H1 (cell line): ENCODE results near the gene GSE1. TPM values are rescaled to one million over a fixed set of nuclear protein-coding genes. Genes with fewer than 3 reads are reported as not detected.

Experiments
- CTCF ChIA-PET: fragments of 300-600 bp; sonication (Branson Sonifier 250); formaldehyde crosslinking; loops from one replicate; lab custom pipeline; 2021; ENCODE audit not compliant: partially characterized antibody; lab: Charles Lee
- POLR2A ChIA-PET: fragments of 300-600 bp; sonication (Branson Sonifier 250); formaldehyde crosslinking; loops from one replicate; lab custom pipeline; 2021; ENCODE audit warnings: inconsistent platforms; ENCODE audit not compliant: partially characterized antibody; lab: Charles Lee
- DNase-seq, 2 experiments: peaks; one replicate each; pipeline versions ENCODE4 v3.0.0 to v3.0.0-alpha.2; 2010 to 2022; ENCODE audit warnings: low spot score in 2 of 2, low read depth in 1 of 2, mixed read lengths in 1 of 2
- FAIRE-seq: peaks from 2 replicates; lab custom pipeline; 2011; peaks lifted over from hg19 to GRCh38; lab: Jason Lieb, UNC
- H2AFZ ChIP-seq: 2 replicates; pipeline ENCODE4 v1.8.1; 2012; ENCODE audit warnings: low read length, inconsistent platforms
- H2AK5ac ChIP-seq: 2 replicates; pipeline ENCODE4 v1.6.1; 2013; ENCODE audit warnings: low read depth, low read length
- H2BK120ac ChIP-seq: replicated peaks from 2 replicates; pipeline ENCODE3; 2013; ENCODE audit warnings: low read depth, low read length, inconsistent platforms
- H2BK12ac ChIP-seq: 2 replicates; pipeline ENCODE4 v1.6.1; 2013; ENCODE audit warnings: low read depth, low read length
- H2BK15ac ChIP-seq: 2 replicates; pipeline ENCODE4 v1.6.1; 2013; ENCODE audit warnings: low read length
- H2BK20ac ChIP-seq: 2 replicates; pipeline ENCODE4 v1.6.1; 2013; ENCODE audit warnings: low read length
- H2BK5ac ChIP-seq: 2 replicates; pipeline ENCODE4 v1.6.1; 2013; ENCODE audit warnings: low read depth, low read length
- H3K14ac ChIP-seq: 2 replicates; pipeline ENCODE4 v1.6.1; 2013; ENCODE audit warnings: inconsistent platforms; ENCODE audit not compliant: insufficient read length
- H3K18ac ChIP-seq: 2 replicates; pipeline ENCODE4 v1.6.1; 2013; ENCODE audit warnings: low read length; ENCODE audit errors: extremely low read depth
- H3K23ac ChIP-seq: 2 replicates; pipeline ENCODE4 v1.6.1; 2013; ENCODE audit warnings: inconsistent platforms; ENCODE audit not compliant: insufficient read length
- H3K23me2 ChIP-seq: 2 replicates; pipeline ENCODE4 v1.6.1; 2013; ENCODE audit warnings: low read depth, low read length
- H3K27ac ChIP-seq: 2 replicates; pipeline ENCODE4 v1.6.1; 2011; ENCODE audit warnings: low read depth, low read length, inconsistent platforms
- H3K27me3 ChIP-seq, 4 experiments: replicated peaks in 1 of 4; 1 replicate in 1 of 4; 2 replicates in 3 of 4; pipeline versions ENCODE4 v1.6.1 to v1.8.1; 2011 to 2013; ENCODE audit warnings: low read length in 3 of 4, mild to moderate bottlenecking in 3 of 4, inconsistent platforms in 2 of 4, mixed read lengths in 2 of 4, moderate library complexity in 1 of 4; ENCODE audit not compliant: control insufficient read depth in 3 of 4, insufficient read depth in 3 of 4; ENCODE audit errors: extremely low read depth in 1 of 4
- H3K36me3 ChIP-seq, 4 experiments: 2 replicates each; pipeline versions ENCODE4 v1.6.1 to v1.8.1; 2011 to 2013; ENCODE audit warnings: mild to moderate bottlenecking in 4 of 4, low read length in 3 of 4, moderate library complexity in 2 of 4, control low read depth in 1 of 4, inconsistent platforms in 1 of 4; ENCODE audit not compliant: insufficient read depth in 4 of 4, control insufficient read depth in 2 of 4
- H3K4ac ChIP-seq: replicated peaks from 2 replicates; pipeline ENCODE3; 2013; ENCODE audit warnings: low read length, low read depth, mixed read lengths, inconsistent platforms; ENCODE audit not compliant: insufficient read length
- H3K4me1 ChIP-seq, 4 experiments: replicated peaks in 1 of 4; 1 replicate in 1 of 4; 2 replicates in 3 of 4; pipeline versions ENCODE4 v1.6.1 to v1.8.1; 2011 to 2013; ENCODE audit warnings: low read length in 3 of 4, inconsistent platforms in 2 of 4, mixed read lengths in 1 of 4; ENCODE audit not compliant: insufficient read depth in 4 of 4, control insufficient read depth in 3 of 4
- H3K4me2 ChIP-seq, 2 experiments: 2 replicates each; pipeline versions ENCODE4 v1.6.1 to v1.8.1; 2011 to 2013; ENCODE audit warnings: low read depth in 2 of 2, low read length in 2 of 2, control low read depth in 1 of 2, inconsistent platforms in 1 of 2, mild to moderate bottlenecking in 1 of 2; ENCODE audit not compliant: insufficient read depth in 1 of 2
- H3K4me3 ChIP-seq, 4 experiments: fragments of 200-600, 300-600 bp in 1 of 4; sonication (generic), shearing (Covaris generic), sonication (Bioruptor Twin) in 1 of 4; 2 replicates each; pipeline versions ENCODE4 v1.5.1 to v1.8.1; 2011 to 2016; ENCODE audit warnings: low read length in 4 of 4, low read depth in 3 of 4, control low read depth in 2 of 4, inconsistent platforms in 2 of 4, mild to moderate bottlenecking in 2 of 4, mixed read lengths in 1 of 4, moderate library complexity in 1 of 4; ENCODE audit not compliant: insufficient read depth in 2 of 4; ENCODE audit errors: extremely low read depth in 1 of 4
- H3K56ac ChIP-seq: replicated peaks from 2 replicates; pipeline ENCODE3; 2013; ENCODE audit warnings: low read depth, mild to moderate bottlenecking, mixed read lengths, low read length, inconsistent platforms; ENCODE audit not compliant: insufficient read length
- H3K79me1 ChIP-seq: 2 replicates; pipeline ENCODE4 v1.6.1; 2013; ENCODE audit warnings: low read depth, low read length, control low read depth
- H3K79me2 ChIP-seq, 2 experiments: 2 replicates each; pipeline versions ENCODE4 v1.6.1 to v1.8.1; 2012 to 2013; ENCODE audit warnings: low read length in 2 of 2, mild to moderate bottlenecking in 2 of 2, inconsistent platforms in 1 of 2; ENCODE audit not compliant: insufficient read depth in 2 of 2, control insufficient read depth in 1 of 2
- H3K9ac ChIP-seq, 4 experiments: replicated peaks in 1 of 4; 1 replicate in 1 of 4; 2 replicates in 3 of 4; pipeline versions ENCODE4 v1.6.1 to v1.8.1; 2011 to 2013; ENCODE audit warnings: low read depth in 3 of 4, low read length in 3 of 4, control low read depth in 2 of 4, mild to moderate bottlenecking in 2 of 4, moderate library complexity in 2 of 4, inconsistent platforms in 1 of 4; ENCODE audit errors: extremely low read depth in 1 of 4
- H3K9me3 ChIP-seq, 2 experiments: 2 replicates each; pipeline versions ENCODE4 v1.6.1 to v1.8.1; 2012 to 2013; ENCODE audit warnings: mild to moderate bottlenecking in 2 of 2, moderate library complexity in 2 of 2, control low read depth in 1 of 2, inconsistent platforms in 1 of 2, low read depth in 1 of 2, low read length in 1 of 2, mixed read lengths in 1 of 2; ENCODE audit not compliant: insufficient read depth in 2 of 2
- H4K20me1 ChIP-seq, 2 experiments: replicated peaks in 1 of 2; 2 replicates each; pipeline versions ENCODE3 to v1.8.1; 2011 to 2013; ENCODE audit warnings: inconsistent platforms in 2 of 2, low read length in 2 of 2, mild to moderate bottlenecking in 1 of 2; ENCODE audit not compliant: insufficient read depth in 2 of 2, control insufficient read depth in 1 of 2
- H4K5ac ChIP-seq: 2 replicates; pipeline ENCODE4 v1.6.1; 2013; ENCODE audit warnings: low read length, low read depth, mixed read lengths, inconsistent platforms; ENCODE audit not compliant: insufficient read length
- H4K8ac ChIP-seq: 2 replicates; pipeline ENCODE4 v1.8.0; 2013; ENCODE audit warnings: mild to moderate bottlenecking, moderate library complexity, low read length, inconsistent platforms; ENCODE audit not compliant: insufficient read depth; ENCODE audit errors: extremely low read depth
- H4K91ac ChIP-seq: replicated peaks from 2 replicates; pipeline ENCODE3; 2013; ENCODE audit warnings: low read length, mixed read lengths, inconsistent platforms; ENCODE audit not compliant: insufficient read length
- CHD1 ChIP-seq: IDR thresholded peaks from 2 replicates; pipeline ENCODE4 v1.6.1; 2012; ENCODE audit warnings: low read depth, low read length, improper control_type of control experiment
- CREB1 ChIP-seq: IDR thresholded peaks from 2 replicates; pipeline ENCODE4 v1.6.1; 2012; ENCODE audit warnings: inconsistent platforms
- KDM1A ChIP-seq: fragments of 200-600, 300-600 bp; sonication (generic); IDR thresholded peaks from 2 replicates; pipeline ENCODE4 v1.7.1; 2016; ENCODE audit warnings: mild to moderate bottlenecking, low read length, borderline replicate concordance
- KDM5A ChIP-seq: fragments of 200-600 bp; IDR thresholded peaks from 2 replicates; pipeline ENCODE4 v1.7.1; 2012; ENCODE audit warnings: mild to moderate bottlenecking, low read length, inconsistent platforms, mixed read lengths
- MAFK ChIP-seq: IDR thresholded peaks from 2 replicates; pipeline ENCODE4 v1.6.1; 2012; ENCODE audit warnings: low read depth, mild to moderate bottlenecking, improper control_type of control experiment, low read length
- NRF1 ChIP-seq: IDR thresholded peaks from 2 replicates; pipeline ENCODE4 v1.6.1; 2011; ENCODE audit warnings: mild to moderate bottlenecking, low read depth, low read length, improper control_type of control experiment
- POLR2A ChIP-seq, 2 experiments: IDR thresholded peaks; 1 replicate in 1 of 2; 2 replicates in 1 of 2; pipeline ENCODE4 v1.6.1; 2011; ENCODE audit warnings: low read depth in 2 of 2, low read length in 2 of 2, mild to moderate bottlenecking in 2 of 2; ENCODE audit errors: control extremely low read depth in 1 of 2
- SIX5 ChIP-seq: IDR thresholded peaks from 2 replicates; pipeline ENCODE4 v1.6.1; 2011; ENCODE audit warnings: mild to moderate bottlenecking, low read depth, low read length
- SP1 ChIP-seq: IDR thresholded peaks from 2 replicates; pipeline ENCODE4 v1.6.1; 2011; ENCODE audit warnings: low read depth, low read length
- WGBS, 2 experiments: shearing (Covaris generic) in 1 of 2; methylation state at CpG; one replicate each; pipeline versions ENCODE4 v1.1.6 to v1.1.7; 2013 to 2015; ENCODE audit warnings: low lambda C conversion rate in 2 of 2, mixed read lengths in 2 of 2, inconsistent platforms in 1 of 2, low coverage in 1 of 2, missing lambda C conversion rate in 1 of 2; ENCODE audit not compliant: insufficient replicate concordance in 2 of 2, insufficient coverage in 1 of 2, insufficient read length in 1 of 2; ENCODE audit errors: extremely low coverage in 1 of 2, missing lambda C conversion rate in 1 of 2; 5-methylcytosine and 5-hydroxymethylcytosine counted together
- polyA plus RNA-seq, 7 experiments: library from polyadenylated mRNA; depleted of rRNA in 3 of 7; stranded (reverse) in 5 of 7; unstranded in 2 of 7; fragments of >200 nt in 5 of 7; fragments of 200-250 nt in 2 of 7; gene quantifications; 1 replicate in 5 of 7; 2 replicates in 1 of 7; 4 replicates in 1 of 7; pipeline versions ENCODE4 v1.2.1 to v1.2.3, GENCODE V29; 2011 to 2013; ENCODE audit warnings: missing spikeins in 2 of 7, mixed read lengths in 2 of 7
- total RNA-seq: library from RNA; stranded (reverse); fragmentation: NEBNext Ultra II Directional; extraction: Animal tissue kit (Norgen Biotek cat#: 25700); gene quantifications from 2 replicates; pipeline ENCODE4 v1.2.1, GENCODE V29; 2021
- TF ChIP-seq, protein P1 (sequence below), 3 experiments: IDR thresholded peaks; 1 replicate in 2 of 3; 2 replicates in 1 of 3; pipeline versions ENCODE4 v1.5.1 to v1.6.1; 2011; ENCODE audit warnings: low read length in 3 of 3, mild to moderate bottlenecking in 3 of 3, inconsistent platforms in 2 of 3, low read depth in 1 of 3, moderate library complexity in 1 of 3; ENCODE audit not compliant: insufficient read depth in 1 of 3; ENCODE audit errors: control extremely low read depth in 1 of 3
- TF ChIP-seq, protein P2 (sequence below): IDR thresholded peaks from 2 replicates; pipeline ENCODE4 v1.6.1; 2011; ENCODE audit warnings: low read length, improper control_type of control experiment

Gene GSE1
- total and polyA plus RNA-seq, 2 of the 8 experiments (the other 6 are each of a cell fraction or from before 2014, with no cell fraction given) = 26.0 to 65.6 TPM

DNA sequence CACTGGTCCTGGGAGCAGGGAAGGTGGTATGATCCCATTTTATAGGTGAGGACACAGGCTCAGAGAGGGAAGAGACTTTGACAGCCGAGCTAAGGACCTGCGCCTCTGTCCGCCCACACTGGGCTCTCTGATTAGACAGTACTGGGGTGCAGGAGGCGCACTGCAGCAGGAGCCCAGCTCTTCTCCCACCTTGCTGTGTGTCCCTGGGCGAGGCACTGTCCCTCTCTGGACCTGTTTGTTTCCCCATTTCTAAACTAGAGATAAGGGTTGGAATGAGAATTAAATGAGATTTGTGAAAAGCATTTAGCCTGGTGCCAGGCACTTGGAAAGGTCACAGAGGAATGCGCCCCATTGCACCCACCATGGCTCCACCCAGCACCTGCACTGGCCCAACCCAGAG lies 95.2 kb downstream of the GSE1 start:
- Histone ChIP-seq H2BK20ac (no peak overlapping the region), H3K9me3 (peaks cover 5 to 6% of the 10 kb centered on the region in 2 experiments; a peak in 3 of 4 replicates), H4K5ac (no peak overlapping the region), H3K14ac (no peak overlapping the region), H2BK15ac (no peak overlapping the region), H4K20me1 (peaks cover 0 to 2% of the 10 kb centered on the region in 2 experiments), H3K23me2 (0 out of 2 replicates have a peak, but pooled peaks cover 1% of the 10 kb centered on the region), H3K9ac (no peak overlapping the region), H3K4me3 (no peak overlapping the region), H3K27ac (no peak overlapping the region), H4K8ac (no peak overlapping the region), H3K4ac (no peak overlapping the region), H3K18ac (no peak overlapping the region), H3K23ac (no peak overlapping the region), H3K56ac (no peak overlapping the region), H3K4me1 (no peaks in the 10 kb centered on the region; a peak in 1 of 7 replicates), H3K79me2 (no peaks in the 10 kb centered on the region), H2BK5ac (no peak overlapping the region), H3K4me2 (no peak overlapping the region), H3K79me1 (no peaks in the 10 kb centered on the region), H2BK120ac (no peak overlapping the region), H3K27me3 (no peaks in the 10 kb centered on the region), H4K91ac (no peak overlapping the region), H3K36me3 (no peaks in the 10 kb centered on the region), H2AK5ac (no peak overlapping the region), H2BK12ac (no peak overlapping the region), H2AFZ (no peak overlapping the region)
- CTCF ChIA-PET = interaction anchor here (0.8 to 20.7 kb wide), 5 partner anchors 10 to 92 kb away, joined by 4 to 620 read pairs (median 10); partner anchors contain the start of gene GINS2
- no peak for DNase-seq
- POLR2A ChIA-PET = interaction anchor here (0.6 to 2.0 kb wide), 2 partner anchors 33 to 277 kb away, joined by 3 to 6 read pairs; no protein-coding TSS in a partner anchor
- WGBS, 2 experiments = 91% methylated on average over 6 of the region's 6 CpGs; no CpG with 5 or more reads in 1 of the 2 experiments
- no peak for FAIRE-seq
- no peak for TF ChIP-seq NRF1
- no peak for TF ChIP-seq POLR2A (IDR thresholded peaks at IDR 0.05; ENCODE audit: control extremely low read depth in 1 of 2, low read depth in 2 of 2, low read length in 2 of 2)
- TF ChIP-seq SIX5 = no peak
- TF ChIP-seq SP1 = no peak
- no peak for TF ChIP-seq KDM1A
- no peak for TF ChIP-seq CREB1
- TF ChIP-seq KDM5A = no peak
- TF ChIP-seq, protein P1, sequence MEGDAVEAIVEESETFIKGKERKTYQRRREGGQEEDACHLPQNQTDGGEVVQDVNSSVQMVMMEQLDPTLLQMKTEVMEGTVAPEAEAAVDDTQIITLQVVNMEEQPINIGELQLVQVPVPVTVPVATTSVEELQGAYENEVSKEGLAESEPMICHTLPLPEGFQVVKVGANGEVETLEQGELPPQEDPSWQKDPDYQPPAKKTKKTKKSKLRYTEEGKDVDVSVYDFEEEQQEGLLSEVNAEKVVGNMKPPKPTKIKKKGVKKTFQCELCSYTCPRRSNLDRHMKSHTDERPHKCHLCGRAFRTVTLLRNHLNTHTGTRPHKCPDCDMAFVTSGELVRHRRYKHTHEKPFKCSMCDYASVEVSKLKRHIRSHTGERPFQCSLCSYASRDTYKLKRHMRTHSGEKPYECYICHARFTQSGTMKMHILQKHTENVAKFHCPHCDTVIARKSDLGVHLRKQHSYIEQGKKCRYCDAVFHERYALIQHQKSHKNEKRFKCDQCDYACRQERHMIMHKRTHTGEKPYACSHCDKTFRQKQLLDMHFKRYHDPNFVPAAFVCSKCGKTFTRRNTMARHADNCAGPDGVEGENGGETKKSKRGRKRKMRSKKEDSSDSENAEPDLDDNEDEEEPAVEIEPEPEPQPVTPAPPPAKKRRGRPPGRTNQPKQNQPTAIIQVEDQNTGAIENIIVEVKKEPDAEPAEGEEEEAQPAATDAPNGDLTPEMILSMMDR (IDR thresholded peaks at IDR 0.05; ENCODE audit: control extremely low read depth in 1 of 3, insufficient read depth in 1 of 3, low read depth in 1 of 3, low read length in 3 of 3) = no peak
- no peak for TF ChIP-seq MAFK
- TF ChIP-seq, protein P2, sequence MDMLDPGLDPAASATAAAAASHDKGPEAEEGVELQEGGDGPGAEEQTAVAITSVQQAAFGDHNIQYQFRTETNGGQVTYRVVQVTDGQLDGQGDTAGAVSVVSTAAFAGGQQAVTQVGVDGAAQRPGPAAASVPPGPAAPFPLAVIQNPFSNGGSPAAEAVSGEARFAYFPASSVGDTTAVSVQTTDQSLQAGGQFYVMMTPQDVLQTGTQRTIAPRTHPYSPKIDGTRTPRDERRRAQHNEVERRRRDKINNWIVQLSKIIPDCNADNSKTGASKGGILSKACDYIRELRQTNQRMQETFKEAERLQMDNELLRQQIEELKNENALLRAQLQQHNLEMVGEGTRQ = no peak
- TF ChIP-seq CHD1 = no peak
